ENCODE data around the gene DNAJB8.

- no peak for TF ChIP-seq CTCF (IDR thresholded peaks at IDR 0.05)
- TF ChIP-seq POLR2A (IDR thresholded peaks at IDR 0.05): no peak
These were observed 47.8 kb downstream of the DNAJB8 start for GRCh38 chr3:128418900-128419299.
